Measurements from ENCODE around the gene GRPEL1.
"Not testable (repeated sequence)": the region's sequence is repeated elsewhere in the genome, so short reads cannot be mapped to it uniquely, and the experiment has no call there.

Gene GRPEL1

GRCh38 chr4:7067452-7068278, at the start of gene GRPEL1:
Gene GRPEL1 (minus strand): TSS chr4:7068064. CDS start chr4:7068032, 32 bp downstream.
- DNase-seq (ENCODE audit: low read depth), result peak; percentile 100

- no peak for DNase-seq (ENCODE audit: low read depth)
Measured at GRCh38 chr4:7116705-7117104, 48.8 kb upstream of the GRPEL1 start.

GRCh38 chr4:7115557-7116340, 47.9 kb upstream of the GRPEL1 start:
- DNase-seq (ENCODE audit: low read depth), result no peak

GRCh38 chr4:7112656-7113055, 44.8 kb upstream of the GRPEL1 start:
- no peak for DNase-seq (ENCODE audit: low read depth)

GRCh38 chr4:7111441-7111840, 43.6 kb upstream of the GRPEL1 start:
- no peak for DNase-seq (ENCODE audit: low read depth)

- no peak for DNase-seq (ENCODE audit: low read depth)
Measured at GRCh38 chr4:7110546-7110945, 42.7 kb upstream of the GRPEL1 start.

GRCh38 chr4:7109169-7109568, 41.3 kb upstream of the GRPEL1 start:
- no peak for DNase-seq (ENCODE audit: low read depth)

- no peak for DNase-seq (ENCODE audit: low read depth)
Measured at GRCh38 chr4:7108660-7109059, 40.8 kb upstream of the GRPEL1 start.

GRCh38 chr4:7108046-7108625, 40.3 kb upstream of the GRPEL1 start:
- DNase-seq (ENCODE audit: low read depth), result no peak

GRCh38 chr4:7107166-7107905, 39.5 kb upstream of the GRPEL1 start:
- no peak for DNase-seq (ENCODE audit: low read depth)

GRCh38 chr4:7105276-7105675, 37.4 kb upstream of the GRPEL1 start:
- no peak for DNase-seq (ENCODE audit: low read depth)

GRCh38 chr4:7104366-7105031, 36.6 kb upstream of the GRPEL1 start:
- DNase-seq (ENCODE audit: low read depth), result no peak

GRCh38 chr4:7103607-7104365, 35.9 kb upstream of the GRPEL1 start:
- no peak for DNase-seq (ENCODE audit: low read depth)

- DNase-seq (ENCODE audit: low read depth), result peak; percentile 59
Measured at GRCh38 chr4:7103031-7103606, 35.3 kb upstream of the GRPEL1 start.

- DNase-seq (ENCODE audit: low read depth), result not testable (repeated sequence)
Measured at GRCh38 chr4:7102516-7102909, 34.6 kb upstream of the GRPEL1 start.

GRCh38 chr4:7101692-7102515, 34.0 kb upstream of the GRPEL1 start:
- peak; percentile 13 for DNase-seq (ENCODE audit: low read depth)

GRCh38 chr4:7096236-7096635, 28.4 kb upstream of the GRPEL1 start:
- no peak for DNase-seq (ENCODE audit: low read depth)

- no peak for DNase-seq (ENCODE audit: low read depth)
Measured at GRCh38 chr4:7095611-7096155, 27.8 kb upstream of the GRPEL1 start.

- no peak for DNase-seq (ENCODE audit: low read depth)
Measured at GRCh38 chr4:7094916-7095315, 27.1 kb upstream of the GRPEL1 start.
